Limb (tissue), 2 donors: ENCODE data around the gene HK1.
"Not testable (repeated sequence)": the region's sequence is repeated elsewhere in the genome, so short reads cannot be mapped to it uniquely, and the experiment has no call there.

ENCODE experiments used
- DNase-seq, 2 donors: peaks; one replicate each; pipeline ENCODE4 v3.0.0-alpha.2; 2016; ENCODE audit errors: extremely low spot score in 2 of 2

HK1 gene

DNA sequence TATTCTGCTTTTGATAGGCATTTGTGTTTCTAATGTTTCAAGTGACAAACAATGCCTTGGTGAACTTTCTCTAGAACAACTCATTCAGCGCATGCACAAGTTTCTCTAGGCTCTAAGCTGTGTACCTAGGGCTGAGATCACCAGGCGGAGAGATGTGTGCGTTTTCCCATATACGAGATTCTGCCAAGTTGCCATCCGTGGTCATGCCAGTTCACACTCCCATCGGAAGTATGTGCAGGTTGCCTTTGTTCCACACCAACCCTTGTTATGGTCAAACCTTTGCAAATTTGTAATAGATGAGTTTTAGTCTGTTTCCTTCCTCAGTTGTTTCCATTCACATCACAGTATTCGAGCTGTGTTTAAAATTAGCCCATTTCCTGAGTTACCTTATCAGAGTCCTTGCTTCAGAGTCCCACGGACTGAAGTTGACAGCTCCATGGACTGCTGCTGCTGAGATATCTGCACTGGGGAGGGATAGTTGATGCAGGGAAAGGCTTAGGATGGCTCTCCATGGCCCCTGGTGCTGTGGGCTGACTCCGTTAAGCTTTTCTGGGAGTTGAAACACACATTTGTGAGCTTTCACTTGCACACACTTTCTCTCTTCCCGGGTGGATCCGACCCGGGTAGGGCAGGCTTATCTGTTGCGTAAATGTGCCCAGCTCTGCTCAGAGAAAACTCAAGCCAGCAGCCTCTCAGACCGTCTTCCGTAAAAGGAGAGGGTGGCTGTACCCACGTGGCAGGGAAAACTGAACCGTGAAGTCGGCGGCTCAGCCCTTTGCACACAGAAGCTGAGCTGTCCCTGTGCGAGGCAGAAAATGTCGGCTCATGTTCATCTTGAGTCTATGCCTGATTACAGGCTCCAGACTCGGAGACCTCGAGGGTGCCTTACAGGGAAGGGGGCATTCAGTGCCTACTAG is 49.4 kb downstream of the HK1 start:
- peak in 1 of 2 donors; percentile 12 for DNase-seq

DNA sequence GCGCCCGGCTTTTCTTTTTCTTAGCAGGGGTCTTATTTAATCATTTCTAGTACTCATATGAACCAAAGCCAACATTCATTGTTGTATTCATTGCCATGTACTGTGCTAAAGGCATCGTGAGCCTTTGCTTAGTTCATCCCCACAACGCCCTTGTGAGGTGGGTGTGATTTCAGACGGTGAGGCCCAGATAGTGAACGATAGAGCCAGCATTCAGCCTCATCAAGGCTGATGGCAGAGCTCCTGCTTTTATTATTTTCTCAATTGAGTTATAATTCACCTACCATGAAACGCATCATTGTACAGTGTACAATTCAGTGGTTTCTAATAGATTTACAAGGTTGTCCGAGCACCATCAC is 50.1 kb downstream of the HK1 start:
- DNase-seq: no peak

DNA sequence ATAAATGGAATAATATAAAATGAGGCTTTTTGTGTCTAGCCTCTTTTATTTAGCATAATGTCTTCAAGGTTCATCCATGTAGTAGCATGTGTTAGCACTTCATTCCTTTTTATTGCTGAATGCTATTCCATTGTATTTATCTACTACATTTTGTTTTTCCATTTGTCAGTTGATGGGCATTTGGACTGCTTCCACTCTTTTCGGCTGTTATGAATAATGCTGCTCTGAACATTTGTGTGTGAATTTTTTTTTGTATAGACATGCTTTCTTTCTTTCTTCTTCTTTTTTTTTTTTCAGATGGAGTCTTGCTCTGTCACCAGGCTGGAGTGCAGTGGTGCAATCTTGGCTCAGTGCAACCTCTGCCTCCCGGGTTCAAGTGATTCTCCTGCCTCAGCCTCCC is 50.6 kb downstream of the HK1 start:
- not testable (repeated sequence) for DNase-seq

DNA sequence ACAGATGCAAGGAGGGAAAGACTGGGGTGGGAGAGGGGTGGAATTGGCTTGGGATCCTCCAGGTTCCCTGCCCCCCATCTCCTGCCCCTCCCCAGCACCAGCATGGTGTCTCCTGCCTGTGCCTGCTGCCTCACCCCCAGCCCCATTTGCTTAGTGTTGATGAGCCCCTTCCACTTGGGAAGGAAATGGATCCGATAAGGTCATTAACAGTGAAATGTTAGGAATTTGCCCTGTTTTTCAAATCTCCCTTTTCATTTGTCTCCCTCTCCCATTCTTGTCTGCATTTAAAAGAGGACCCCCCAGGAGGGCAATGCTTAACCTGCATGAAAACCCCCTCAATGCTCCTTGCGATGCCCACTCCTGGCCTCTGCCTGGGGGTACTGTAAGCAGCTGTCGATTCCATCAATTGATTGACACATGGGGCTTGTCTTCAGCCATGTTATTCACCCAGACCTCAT is 51.5 kb downstream of the HK1 start:
- DNase-seq: no peak

DNA sequence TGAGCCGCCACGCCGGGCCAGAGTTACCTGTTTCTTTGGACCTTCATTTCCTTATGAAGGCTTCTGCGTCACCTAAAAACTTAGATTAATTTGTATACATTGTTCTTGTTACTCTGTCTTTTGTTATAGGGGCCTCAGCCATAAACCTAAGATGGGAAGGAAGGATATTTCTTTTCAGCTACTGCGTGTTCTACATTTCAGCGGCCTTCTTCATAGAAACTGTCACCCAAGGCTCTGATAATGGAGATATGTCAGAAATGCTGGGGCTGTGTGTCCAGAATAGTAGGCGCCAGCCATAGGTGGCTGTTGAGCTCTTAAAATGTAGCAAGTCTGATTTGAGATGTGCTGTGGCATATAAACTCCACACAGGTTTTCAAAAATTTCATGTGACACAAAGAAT is 52.9 kb downstream of the HK1 start:
- no peak for DNase-seq

DNA sequence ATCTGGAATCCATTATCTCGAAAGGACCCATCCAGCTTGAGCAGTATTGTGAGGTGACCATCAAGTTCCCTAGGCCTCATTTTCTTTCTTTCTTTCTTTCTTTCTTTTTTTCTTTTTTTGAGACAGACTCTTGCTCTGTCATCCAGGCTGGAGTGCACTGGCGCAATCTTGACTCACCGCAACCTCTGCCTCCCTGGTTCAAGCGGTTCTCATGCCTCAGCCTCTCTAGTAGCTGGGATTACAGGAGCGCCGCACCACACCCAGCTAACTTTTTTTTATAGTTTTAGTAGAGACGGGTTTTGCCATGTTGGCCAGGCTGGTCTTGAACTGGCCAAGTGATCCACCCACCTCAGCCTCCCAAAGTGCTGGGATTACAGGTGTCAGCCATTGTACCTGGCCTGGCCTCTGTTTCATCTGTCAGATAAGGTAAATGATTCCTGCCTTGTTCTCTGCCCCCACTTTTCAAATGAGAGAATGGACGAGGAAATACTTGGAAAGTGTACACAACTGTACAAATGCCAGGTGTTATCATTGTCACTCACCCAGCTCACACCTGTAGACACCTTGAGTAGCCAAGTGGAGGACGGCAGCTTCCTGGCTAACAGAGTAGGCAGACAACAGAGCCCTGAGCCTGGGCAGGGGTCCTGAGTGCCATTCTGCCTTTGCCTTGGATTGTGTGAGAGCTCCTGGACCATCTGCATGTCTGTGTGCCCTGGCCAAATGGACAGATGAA is 54.1 kb downstream of the HK1 start:
- no peak for DNase-seq

DNA sequence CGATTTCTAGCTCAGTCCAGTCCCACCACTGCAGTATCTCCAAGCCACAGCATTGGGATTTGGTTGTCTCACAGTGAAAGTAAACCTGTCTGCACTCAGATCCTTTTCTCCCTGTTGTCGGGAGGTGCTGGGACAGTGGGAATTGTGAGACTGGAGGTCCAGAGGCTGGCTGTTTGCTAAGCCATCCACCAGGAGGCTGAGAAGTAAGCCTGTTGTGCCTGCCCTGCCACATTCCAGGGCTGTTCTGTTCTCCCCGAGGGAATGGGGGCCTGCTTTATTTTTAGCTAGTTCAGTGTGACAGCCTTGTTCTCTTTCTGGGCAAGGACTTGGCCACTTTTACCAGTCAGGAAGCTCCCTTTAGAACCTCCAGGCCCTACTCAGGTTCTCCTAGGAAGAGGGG is 54.9 kb downstream of the HK1 start:
- peak in 1 of 2 donors; percentile 12 for DNase-seq

DNA sequence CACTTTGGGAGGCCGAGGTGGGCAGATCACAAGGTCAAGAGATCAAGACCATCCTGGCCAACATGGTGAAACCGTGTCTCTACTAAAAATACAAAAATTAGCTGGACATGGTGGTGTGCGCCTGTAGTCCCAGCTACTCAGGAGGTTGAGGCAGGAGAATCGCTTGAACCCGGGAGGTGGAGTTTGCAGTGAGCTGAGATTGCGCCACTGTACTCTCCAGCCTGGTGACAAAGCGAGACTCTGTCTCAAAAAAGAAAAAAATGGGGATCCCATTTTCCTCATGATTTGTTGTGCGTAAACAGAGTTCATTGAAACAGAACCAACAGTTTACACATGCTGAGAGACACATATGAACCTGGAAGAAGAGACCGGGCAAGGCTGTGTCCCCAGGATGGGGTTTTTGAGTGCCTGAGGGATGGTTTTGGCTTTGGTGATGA is 55.6 kb downstream of the HK1 start:
- DNase-seq: not testable (repeated sequence)

DNA sequence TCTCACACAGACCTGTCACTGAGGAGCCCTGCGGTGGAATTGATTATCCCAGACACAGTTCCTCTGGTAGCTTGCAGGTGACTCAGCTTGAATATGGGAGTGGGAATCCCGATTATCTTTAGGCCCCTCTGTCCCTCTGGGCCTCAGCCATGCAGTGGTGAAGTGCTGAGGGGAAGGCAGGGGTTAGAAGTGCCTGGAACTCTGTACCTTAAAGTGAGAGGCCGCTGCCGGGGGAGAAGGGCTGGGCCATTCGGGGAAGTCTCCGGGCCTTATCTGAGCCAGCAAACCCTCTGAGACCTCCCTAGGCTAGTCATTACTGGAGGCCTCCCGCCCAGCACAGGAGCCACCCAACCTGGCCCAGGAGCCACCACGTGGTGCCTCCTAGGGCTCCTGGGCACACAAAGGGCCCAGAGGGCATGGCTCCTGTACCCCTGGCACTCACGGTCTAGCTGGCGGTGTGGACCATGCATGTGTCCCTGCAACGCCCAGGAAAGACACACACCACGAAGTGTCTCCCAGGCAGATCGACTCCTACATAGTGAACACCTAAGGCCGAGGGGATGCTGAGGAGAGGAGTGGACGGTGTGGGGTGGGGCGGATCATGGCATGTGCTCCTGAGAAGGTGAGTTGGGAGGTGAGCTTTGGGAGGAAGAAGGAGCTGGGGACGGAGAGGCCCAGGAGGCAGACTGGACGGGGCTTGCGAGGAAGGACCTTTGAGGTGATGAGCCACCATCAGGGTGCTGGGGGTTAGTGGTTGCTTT is 56.2 kb downstream of the HK1 start:
- DNase-seq: no peak

DNA sequence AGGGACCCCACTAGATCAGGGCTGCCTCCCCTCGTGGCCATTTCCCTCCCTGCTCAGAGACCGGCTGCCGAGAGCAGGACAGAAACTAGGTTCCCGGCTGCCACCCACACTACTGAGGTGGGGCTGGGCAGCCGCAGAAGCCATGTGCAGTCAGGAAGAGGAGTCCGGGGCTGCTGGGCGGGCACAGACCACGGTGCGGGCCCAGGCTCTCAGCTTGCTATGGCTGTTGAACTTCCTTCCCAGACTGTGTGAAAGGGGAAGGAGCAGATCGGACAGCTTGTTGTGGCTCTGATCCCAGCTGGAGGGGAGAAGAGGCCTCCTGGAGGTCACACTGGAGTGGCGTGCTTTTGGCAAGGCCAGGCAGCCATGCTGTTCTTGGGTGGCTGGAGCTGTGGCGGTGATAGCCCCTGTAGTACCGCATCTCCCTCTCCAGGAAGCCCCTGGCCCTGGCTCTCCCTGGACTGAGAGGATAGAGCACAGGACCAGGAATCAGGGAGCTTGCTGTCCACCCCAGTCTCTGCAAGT is 56.8 kb downstream of the HK1 start:
- DNase-seq: no peak

DNA sequence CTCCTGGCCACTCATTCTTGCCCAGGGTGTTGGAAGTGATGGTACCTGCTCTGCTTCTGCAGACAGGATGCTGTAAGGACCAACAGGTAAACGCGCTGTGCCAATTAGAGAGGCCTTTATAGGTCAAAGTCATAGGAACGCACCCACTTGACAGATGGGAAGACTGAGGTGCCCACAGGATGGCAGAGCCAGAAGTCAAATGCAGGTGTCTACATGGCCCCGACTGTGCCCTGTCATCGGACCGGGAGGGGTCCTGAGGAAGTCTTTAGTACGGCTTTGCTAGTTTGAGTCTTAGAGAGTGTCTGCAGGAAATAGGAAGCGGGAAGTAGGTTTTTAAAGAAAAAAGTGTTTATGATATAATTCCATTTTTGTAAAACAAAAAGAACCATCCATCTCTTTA is 57.3 kb downstream of the HK1 start:
- no peak for DNase-seq

DNA sequence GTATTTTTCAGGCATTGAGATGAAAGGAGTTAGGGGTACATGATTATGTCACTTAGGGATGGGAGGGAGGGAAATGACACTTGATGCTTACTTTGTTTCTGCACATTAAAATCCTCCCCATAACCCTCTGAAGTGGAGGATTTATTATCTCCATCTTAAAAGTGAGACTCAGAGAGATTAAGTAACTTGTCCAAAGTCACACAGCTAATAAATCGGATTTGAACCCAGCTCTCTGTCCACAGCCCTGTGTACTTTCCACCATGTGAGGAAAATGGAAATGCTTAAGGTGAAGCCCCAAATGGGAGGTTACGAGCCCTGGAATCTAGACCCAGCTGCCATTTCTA is 58.6 kb downstream of the HK1 start:
- no peak for DNase-seq

DNA sequence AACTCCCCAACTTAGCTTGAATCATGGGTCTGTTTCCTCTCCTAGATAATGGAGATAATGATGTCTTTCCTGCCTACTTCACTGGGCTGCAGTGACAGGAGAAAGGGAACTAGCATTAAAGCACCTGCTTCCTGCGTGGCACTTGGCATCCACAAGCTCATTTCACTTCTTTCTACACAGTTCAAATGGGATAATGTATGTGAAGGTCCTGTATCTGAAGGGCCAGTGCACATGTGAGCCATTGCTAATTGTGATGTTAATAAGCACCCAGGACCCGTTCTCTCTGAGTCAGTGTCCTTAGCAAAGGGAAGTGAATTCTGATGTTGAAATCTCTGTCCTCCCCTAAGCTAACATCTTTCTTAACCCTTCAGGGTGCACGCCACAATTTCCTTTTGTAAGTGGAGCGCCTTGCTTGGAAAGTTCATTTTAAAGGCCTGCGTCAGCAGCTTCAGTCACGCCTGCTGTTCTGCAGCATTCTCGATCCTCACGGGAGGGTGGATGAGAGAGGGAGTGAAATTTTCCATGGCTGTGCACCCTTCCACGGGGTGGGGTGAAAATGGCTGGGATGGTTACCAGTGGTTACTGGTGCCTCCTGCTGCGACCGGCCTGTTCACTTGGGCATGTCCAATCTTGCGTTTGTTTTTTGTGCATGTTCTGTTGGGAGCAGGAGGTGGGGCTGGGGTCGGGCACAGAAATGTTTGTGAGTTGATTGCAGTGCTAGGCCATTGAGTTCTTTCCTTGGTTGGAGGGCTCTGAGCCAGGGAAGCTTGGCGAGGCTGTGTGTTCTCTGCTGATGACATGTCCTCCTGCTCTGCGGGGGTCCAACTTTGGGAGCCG is 59.2 kb downstream of the HK1 start:
- no peak for DNase-seq

DNA sequence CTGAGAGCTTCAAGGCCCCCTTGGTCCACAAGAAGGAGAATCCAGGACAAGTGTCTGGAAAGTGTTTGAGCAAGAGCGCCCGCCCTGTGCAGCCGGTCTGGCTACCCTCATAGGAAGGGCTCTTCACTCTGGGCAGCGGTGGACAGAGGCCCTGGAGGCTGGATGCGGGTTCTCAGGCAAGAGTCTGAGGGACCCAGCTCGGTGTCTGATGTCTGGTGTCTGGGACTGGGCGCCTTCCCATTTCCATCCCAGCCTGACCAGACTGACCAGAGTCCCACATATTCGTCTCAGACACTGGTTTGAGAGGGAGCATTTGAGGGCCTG is 59.8 kb downstream of the HK1 start:
- no peak for DNase-seq

DNA sequence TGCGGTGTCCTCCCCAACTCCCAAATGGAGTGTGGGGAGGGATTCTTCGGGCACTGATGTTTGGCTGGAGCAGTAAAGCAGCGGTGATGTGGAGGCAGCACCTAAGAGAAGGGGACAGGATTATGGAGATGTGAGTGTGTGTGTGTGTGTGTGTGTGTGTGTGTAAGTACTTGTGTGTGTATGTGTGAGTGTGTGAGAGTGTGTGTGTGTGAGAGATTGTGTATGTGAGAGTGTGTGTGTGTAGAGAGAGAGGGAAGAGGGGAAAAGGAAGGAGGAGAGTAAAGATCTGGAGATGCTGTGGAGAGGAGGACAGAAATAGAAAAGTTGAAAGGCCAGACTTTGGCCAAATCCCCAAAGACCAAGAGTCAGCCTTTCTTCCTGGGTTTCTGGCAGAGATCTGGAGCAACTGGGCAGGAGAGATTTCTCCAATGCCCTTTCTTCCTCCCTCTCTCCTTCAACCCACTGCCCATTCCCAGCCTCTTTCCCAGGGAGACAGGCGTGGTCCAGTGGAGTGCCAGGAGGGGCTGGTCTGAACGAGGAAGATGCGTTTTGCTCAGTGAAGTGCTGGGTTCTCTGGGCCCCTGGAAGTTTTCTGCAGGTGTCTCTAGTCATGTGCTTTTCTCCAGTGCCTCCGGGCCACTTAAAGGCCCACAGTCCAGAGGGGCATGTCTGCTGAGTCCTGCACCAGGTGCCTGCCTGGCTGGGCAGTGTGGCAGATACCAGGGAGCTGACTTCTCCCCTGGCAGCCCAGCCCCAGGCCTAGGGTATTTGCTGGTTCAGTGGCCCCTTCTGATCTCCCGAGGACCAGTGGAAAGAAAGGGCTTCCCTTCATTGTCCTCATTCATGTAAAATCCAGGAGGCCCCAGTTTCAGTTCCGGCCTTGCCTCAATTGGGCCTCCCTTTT is 60.5 kb downstream of the HK1 start:
- DNase-seq: no peak

DNA sequence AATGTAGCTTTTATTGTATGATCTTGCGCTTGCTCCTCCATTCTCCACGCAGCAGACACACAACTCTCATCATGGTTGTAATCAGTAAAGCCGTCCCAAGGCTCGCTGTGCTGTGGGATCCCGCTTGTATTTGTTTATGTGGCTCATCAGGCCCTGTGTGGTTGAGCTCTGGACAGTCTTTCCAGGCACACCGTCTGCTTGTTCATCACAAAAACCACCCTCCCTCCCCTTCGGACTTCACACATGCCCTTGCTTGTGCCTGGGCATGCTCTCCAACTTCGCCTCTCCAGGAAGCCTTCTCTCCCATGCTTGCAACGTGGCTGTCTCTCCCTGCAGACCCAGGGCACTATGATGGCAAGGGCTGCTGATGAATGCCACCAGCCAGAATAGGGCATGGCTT is 62.4 kb downstream of the HK1 start:
- no peak for DNase-seq

DNA sequence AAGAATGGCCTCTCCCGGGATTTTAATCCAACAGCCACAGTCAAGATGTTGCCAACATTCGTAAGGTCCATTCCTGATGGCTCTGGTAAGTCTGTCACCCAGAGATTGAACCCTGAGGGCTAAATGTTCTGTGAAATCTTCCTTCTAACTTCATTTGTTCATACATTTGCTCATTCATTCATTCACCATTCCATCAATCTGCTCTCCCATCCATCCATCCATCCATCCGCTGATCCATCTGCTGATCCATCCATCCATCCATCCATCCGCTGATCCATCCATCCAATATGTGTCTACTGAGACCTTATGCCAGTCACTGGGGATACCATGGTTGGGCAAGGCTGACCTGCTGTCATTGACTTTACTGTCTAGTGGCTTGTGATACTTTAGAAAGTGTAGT is 65.6 kb downstream of the HK1 start:
- DNase-seq: no peak

DNA sequence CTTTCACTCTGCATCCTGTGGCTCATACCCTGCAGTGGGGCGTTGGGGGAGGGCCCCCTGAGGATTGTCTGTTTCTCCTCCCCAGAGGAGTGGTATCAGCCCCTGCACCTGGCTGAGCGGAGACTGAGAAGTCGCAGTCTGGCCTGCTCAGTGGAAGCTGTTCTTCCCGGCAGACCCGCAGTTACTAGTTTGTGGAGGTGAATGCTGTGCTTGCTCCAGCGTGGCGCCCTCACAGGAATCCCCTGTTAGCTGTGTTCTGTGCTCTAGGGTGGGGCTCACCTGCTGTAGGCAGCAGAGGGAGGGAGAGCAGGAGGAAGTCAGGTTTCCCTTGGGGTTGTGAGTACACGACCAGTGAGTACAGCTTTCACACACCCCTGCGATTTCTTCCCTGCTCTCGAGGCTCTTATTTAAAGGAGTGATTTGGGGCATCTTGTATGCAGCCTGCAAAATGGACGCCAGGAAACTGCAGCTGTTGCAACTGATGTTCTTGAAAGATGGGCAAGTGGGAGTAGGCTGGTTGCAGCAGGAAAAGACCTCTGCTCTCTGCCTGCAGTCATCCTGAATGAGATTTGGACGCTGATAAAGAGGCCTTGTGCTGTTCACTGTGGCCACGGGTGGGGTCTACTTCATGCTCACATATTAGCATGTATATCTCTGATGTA is 66.4 kb downstream of the HK1 start:
- DNase-seq: no peak

DNA sequence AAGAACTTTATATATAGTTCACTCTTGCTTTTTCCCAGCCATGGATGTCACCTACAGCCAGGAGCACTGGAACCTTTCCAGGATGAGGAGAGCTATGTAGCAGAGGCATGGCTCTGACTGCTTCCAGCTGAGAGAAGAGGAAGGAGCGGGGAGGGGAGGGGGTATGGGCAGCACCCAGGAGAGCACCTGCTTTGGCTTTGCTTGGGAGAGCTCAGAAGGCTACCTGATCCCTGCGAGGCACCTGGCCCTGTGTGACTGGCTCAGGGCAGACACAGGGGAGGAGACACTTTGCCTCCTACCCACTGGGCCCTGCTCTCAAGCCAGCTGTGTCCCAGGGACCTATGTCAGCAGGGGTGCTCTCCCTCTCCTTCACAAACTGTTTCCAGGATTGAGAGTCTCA is 67.1 kb downstream of the HK1 start:
- no peak for DNase-seq
